ENCODE data around the gene PDCD1.
A peak's percentile ranks its signal among the peaks of the same experiment; 100 is the strongest.

The PDCD1 gene

GRCh38 chr2:241886840-241887447, 28.2 kb upstream of the PDCD1 start:
- Histone ChIP-seq H3K27ac (ENCODE audit: low read depth, low read length) (no peak overlapping the region), H3K9me3 (ENCODE audit: control insufficient read depth in 1 of 2, low read length in 2 of 2) (no peaks in the 10 kb centered on the region), H3K4me3 (ENCODE audit: low read depth in 1 of 2, low read length in 2 of 2) (no peak overlapping the region), H3K4me1 (ENCODE audit: control insufficient read depth in 1 of 2, insufficient read depth in 2 of 2, low read length in 2 of 2) (peaks cover 6 to 8% of the 10 kb centered on the region in 2 donors), H3K9ac (ENCODE audit: low read depth in 1 of 2, low read length in 2 of 2) (no peak overlapping the region), H3K36me3 (ENCODE audit: control insufficient read depth in 1 of 2, insufficient read depth in 2 of 2, low read length in 2 of 2) (peaks cover 0 to 5% of the 10 kb centered on the region in 2 donors), H3K27me3 (ENCODE audit: control insufficient read depth in 1 of 2, insufficient read depth in 2 of 2, low read length in 2 of 2) (no peaks in the 10 kb centered on the region)

- Histone ChIP-seq H3K4me3 (ENCODE audit: low read depth in 1 of 2, low read length in 2 of 2) (no peak overlapping the region), H3K36me3 (ENCODE audit: control insufficient read depth in 1 of 2, insufficient read depth in 2 of 2, low read length in 2 of 2) (peaks cover 0 to 5% of the 10 kb centered on the region in 2 donors), H3K9me3 (ENCODE audit: control insufficient read depth in 1 of 2, low read length in 2 of 2) (no peaks in the 10 kb centered on the region), H3K9ac (ENCODE audit: low read depth in 1 of 2, low read length in 2 of 2) (no peak overlapping the region), H3K4me1 (ENCODE audit: control insufficient read depth in 1 of 2, insufficient read depth in 2 of 2, low read length in 2 of 2) (peaks cover 9 to 14% of the 10 kb centered on the region in 2 donors), H3K27me3 (ENCODE audit: control insufficient read depth in 1 of 2, insufficient read depth in 2 of 2, low read length in 2 of 2) (no peaks in the 10 kb centered on the region), H3K27ac (ENCODE audit: low read depth, low read length) (no peak overlapping the region)
Measured at GRCh38 chr2:241885946-241886643, 27.4 kb upstream of the PDCD1 start.

GRCh38 chr2:241885291-241885945, 26.7 kb upstream of the PDCD1 start:
- Histone ChIP-seq H3K27me3 (ENCODE audit: control insufficient read depth in 1 of 2, insufficient read depth in 2 of 2, low read length in 2 of 2) (no peaks in the 10 kb centered on the region), H3K4me1 (ENCODE audit: control insufficient read depth in 1 of 2, insufficient read depth in 2 of 2, low read length in 2 of 2) (peaks cover 9 to 19% of the 10 kb centered on the region in 2 donors), H3K9ac (ENCODE audit: low read depth in 1 of 2, low read length in 2 of 2) (no peak overlapping the region), H3K4me3 (ENCODE audit: low read depth in 1 of 2, low read length in 2 of 2) (no peak overlapping the region), H3K9me3 (ENCODE audit: control insufficient read depth in 1 of 2, low read length in 2 of 2) (no peaks in the 10 kb centered on the region), H3K36me3 (ENCODE audit: control insufficient read depth in 1 of 2, insufficient read depth in 2 of 2, low read length in 2 of 2) (peaks cover 0 to 5% of the 10 kb centered on the region in 2 donors), H3K27ac (ENCODE audit: low read depth, low read length) (no peak overlapping the region)

GRCh38 chr2:241884951-241885290, 26.2 kb upstream of the PDCD1 start:
- Histone ChIP-seq H3K9me3 (ENCODE audit: control insufficient read depth in 1 of 2, low read length in 2 of 2) (no peaks in the 10 kb centered on the region), H3K27ac (ENCODE audit: low read depth, low read length) (no peak overlapping the region), H3K27me3 (ENCODE audit: control insufficient read depth in 1 of 2, insufficient read depth in 2 of 2, low read length in 2 of 2) (no peaks in the 10 kb centered on the region), H3K4me3 (ENCODE audit: low read depth in 1 of 2, low read length in 2 of 2) (no peak overlapping the region), H3K4me1 (ENCODE audit: control insufficient read depth in 1 of 2, insufficient read depth in 2 of 2, low read length in 2 of 2) (peaks cover 9 to 19% of the 10 kb centered on the region in 2 donors), H3K36me3 (ENCODE audit: control insufficient read depth in 1 of 2, insufficient read depth in 2 of 2, low read length in 2 of 2) (peaks cover 0 to 5% of the 10 kb centered on the region in 2 donors), H3K9ac (ENCODE audit: low read depth in 1 of 2, low read length in 2 of 2) (no peak overlapping the region)

- Histone ChIP-seq H3K27ac (ENCODE audit: low read depth, low read length) (peak overlapping the region; percentile 62), H3K4me1 (ENCODE audit: control insufficient read depth in 1 of 2, insufficient read depth in 2 of 2, low read length in 2 of 2) (peaks cover 9 to 25% of the 10 kb centered on the region in 2 donors), H3K27me3 (ENCODE audit: control insufficient read depth in 1 of 2, insufficient read depth in 2 of 2, low read length in 2 of 2) (no peaks in the 10 kb centered on the region), H3K36me3 (ENCODE audit: control insufficient read depth in 1 of 2, insufficient read depth in 2 of 2, low read length in 2 of 2) (peaks cover 0 to 3% of the 10 kb centered on the region in 2 donors), H3K4me3 (ENCODE audit: low read depth in 1 of 2, low read length in 2 of 2) (peak overlapping the region; percentile 68 to 70), H3K9ac (ENCODE audit: low read depth in 1 of 2, low read length in 2 of 2) (peak overlapping the region; percentile 33 to 38), H3K9me3 (ENCODE audit: control insufficient read depth in 1 of 2, low read length in 2 of 2) (no peaks in the 10 kb centered on the region)
Measured at GRCh38 chr2:241882091-241882625, 23.5 kb upstream of the PDCD1 start.

GRCh38 chr2:241880311-241881073, 21.8 kb upstream of the PDCD1 start:
- peaks cover 9 to 25% of the 10 kb centered on the region in 2 donors for H3K4me1 ChIP-seq (ENCODE audit: control insufficient read depth in 1 of 2, insufficient read depth in 2 of 2, low read length in 2 of 2)
- H3K27ac ChIP-seq (ENCODE audit: low read depth, low read length), result no peak overlapping the region
- H3K4me3 ChIP-seq (ENCODE audit: low read depth in 1 of 2, low read length in 2 of 2), result peak overlapping the region; percentile 75 to 76
- no peaks in the 10 kb centered on the region for H3K27me3 ChIP-seq (ENCODE audit: control insufficient read depth in 1 of 2, insufficient read depth in 2 of 2, low read length in 2 of 2)
- no peaks in the 10 kb centered on the region for H3K9me3 ChIP-seq (ENCODE audit: control insufficient read depth in 1 of 2, low read length in 2 of 2)
- peak overlapping the region in 1 of 2 donors; percentile 51 for H3K9ac ChIP-seq (ENCODE audit: low read depth in 1 of 2, low read length in 2 of 2)
- no peaks in the 10 kb centered on the region for H3K36me3 ChIP-seq (ENCODE audit: control insufficient read depth in 1 of 2, insufficient read depth in 2 of 2, low read length in 2 of 2)

- Histone ChIP-seq H3K4me3 (ENCODE audit: low read depth in 1 of 2, low read length in 2 of 2) (no peak overlapping the region), H3K27me3 (ENCODE audit: control insufficient read depth in 1 of 2, insufficient read depth in 2 of 2, low read length in 2 of 2) (no peaks in the 10 kb centered on the region), H3K9me3 (ENCODE audit: control insufficient read depth in 1 of 2, low read length in 2 of 2) (no peaks in the 10 kb centered on the region), H3K9ac (ENCODE audit: low read depth in 1 of 2, low read length in 2 of 2) (no peak overlapping the region), H3K36me3 (ENCODE audit: control insufficient read depth in 1 of 2, insufficient read depth in 2 of 2, low read length in 2 of 2) (no peaks in the 10 kb centered on the region), H3K4me1 (ENCODE audit: control insufficient read depth in 1 of 2, insufficient read depth in 2 of 2, low read length in 2 of 2) (peaks cover 9 to 25% of the 10 kb centered on the region in 2 donors), H3K27ac (ENCODE audit: low read depth, low read length) (no peak overlapping the region)
Measured at GRCh38 chr2:241879326-241879725, 20.6 kb upstream of the PDCD1 start.

GRCh38 chr2:241877989-241878970, 19.6 kb upstream of the PDCD1 start:
- H3K36me3 ChIP-seq (ENCODE audit: control insufficient read depth in 1 of 2, insufficient read depth in 2 of 2, low read length in 2 of 2), result no peaks in the 10 kb centered on the region
- H3K9ac ChIP-seq (ENCODE audit: low read depth in 1 of 2, low read length in 2 of 2), result no peak overlapping the region
- H3K27me3 ChIP-seq (ENCODE audit: control insufficient read depth in 1 of 2, insufficient read depth in 2 of 2, low read length in 2 of 2), result no peaks in the 10 kb centered on the region
- H3K4me3 ChIP-seq (ENCODE audit: low read depth in 1 of 2, low read length in 2 of 2), result no peak overlapping the region
- no peak overlapping the region for H3K27ac ChIP-seq (ENCODE audit: low read depth, low read length)
- no peaks in the 10 kb centered on the region for H3K9me3 ChIP-seq (ENCODE audit: control insufficient read depth in 1 of 2, low read length in 2 of 2)
- peaks cover 9 to 25% of the 10 kb centered on the region in 2 donors for H3K4me1 ChIP-seq (ENCODE audit: control insufficient read depth in 1 of 2, insufficient read depth in 2 of 2, low read length in 2 of 2)

GRCh38 chr2:241877197-241877685, 18.5 kb upstream of the PDCD1 start:
- peaks cover 6 to 20% of the 10 kb centered on the region in 2 donors for H3K4me1 ChIP-seq (ENCODE audit: control insufficient read depth in 1 of 2, insufficient read depth in 2 of 2, low read length in 2 of 2)
- no peaks in the 10 kb centered on the region for H3K9me3 ChIP-seq (ENCODE audit: control insufficient read depth in 1 of 2, low read length in 2 of 2)
- no peak overlapping the region for H3K27ac ChIP-seq (ENCODE audit: low read depth, low read length)
- no peak overlapping the region for H3K9ac ChIP-seq (ENCODE audit: low read depth in 1 of 2, low read length in 2 of 2)
- no peak overlapping the region for H3K4me3 ChIP-seq (ENCODE audit: low read depth in 1 of 2, low read length in 2 of 2)
- H3K27me3 ChIP-seq (ENCODE audit: control insufficient read depth in 1 of 2, insufficient read depth in 2 of 2, low read length in 2 of 2), result no peaks in the 10 kb centered on the region
- H3K36me3 ChIP-seq (ENCODE audit: control insufficient read depth in 1 of 2, insufficient read depth in 2 of 2, low read length in 2 of 2), result no peaks in the 10 kb centered on the region
